ENCODE data around the gene THSD7A.

The THSD7A gene

GRCh38 chr7:11786186-11786585 lies 45.8 kb downstream of the THSD7A start:
- Histone ChIP-seq H3K4me1 (no peaks in the 10 kb centered on the region), H2AFZ (no peak overlapping the region), H3K36me3 (ENCODE audit: control insufficient read depth, insufficient read depth, low read length) (no peaks in the 10 kb centered on the region), H3K79me2 (peaks cover 2% of the 10 kb centered on the region), H3K27ac (no peak overlapping the region), H3K9me3 (ENCODE audit: control insufficient read depth, low read length) (no peaks in the 10 kb centered on the region), H3K9ac (no peak overlapping the region), H3K4me2 (ENCODE audit: low read length) (no peak overlapping the region), H3K4me3 (ENCODE audit: low read depth, low read length) (no peak overlapping the region), H3K27me3 (ENCODE audit: control insufficient read depth, insufficient read depth, low read length) (no peaks in the 10 kb centered on the region)
- TF ChIP-seq, protein P1, sequence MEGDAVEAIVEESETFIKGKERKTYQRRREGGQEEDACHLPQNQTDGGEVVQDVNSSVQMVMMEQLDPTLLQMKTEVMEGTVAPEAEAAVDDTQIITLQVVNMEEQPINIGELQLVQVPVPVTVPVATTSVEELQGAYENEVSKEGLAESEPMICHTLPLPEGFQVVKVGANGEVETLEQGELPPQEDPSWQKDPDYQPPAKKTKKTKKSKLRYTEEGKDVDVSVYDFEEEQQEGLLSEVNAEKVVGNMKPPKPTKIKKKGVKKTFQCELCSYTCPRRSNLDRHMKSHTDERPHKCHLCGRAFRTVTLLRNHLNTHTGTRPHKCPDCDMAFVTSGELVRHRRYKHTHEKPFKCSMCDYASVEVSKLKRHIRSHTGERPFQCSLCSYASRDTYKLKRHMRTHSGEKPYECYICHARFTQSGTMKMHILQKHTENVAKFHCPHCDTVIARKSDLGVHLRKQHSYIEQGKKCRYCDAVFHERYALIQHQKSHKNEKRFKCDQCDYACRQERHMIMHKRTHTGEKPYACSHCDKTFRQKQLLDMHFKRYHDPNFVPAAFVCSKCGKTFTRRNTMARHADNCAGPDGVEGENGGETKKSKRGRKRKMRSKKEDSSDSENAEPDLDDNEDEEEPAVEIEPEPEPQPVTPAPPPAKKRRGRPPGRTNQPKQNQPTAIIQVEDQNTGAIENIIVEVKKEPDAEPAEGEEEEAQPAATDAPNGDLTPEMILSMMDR (IDR thresholded peaks at IDR 0.05): no peak

DNA sequence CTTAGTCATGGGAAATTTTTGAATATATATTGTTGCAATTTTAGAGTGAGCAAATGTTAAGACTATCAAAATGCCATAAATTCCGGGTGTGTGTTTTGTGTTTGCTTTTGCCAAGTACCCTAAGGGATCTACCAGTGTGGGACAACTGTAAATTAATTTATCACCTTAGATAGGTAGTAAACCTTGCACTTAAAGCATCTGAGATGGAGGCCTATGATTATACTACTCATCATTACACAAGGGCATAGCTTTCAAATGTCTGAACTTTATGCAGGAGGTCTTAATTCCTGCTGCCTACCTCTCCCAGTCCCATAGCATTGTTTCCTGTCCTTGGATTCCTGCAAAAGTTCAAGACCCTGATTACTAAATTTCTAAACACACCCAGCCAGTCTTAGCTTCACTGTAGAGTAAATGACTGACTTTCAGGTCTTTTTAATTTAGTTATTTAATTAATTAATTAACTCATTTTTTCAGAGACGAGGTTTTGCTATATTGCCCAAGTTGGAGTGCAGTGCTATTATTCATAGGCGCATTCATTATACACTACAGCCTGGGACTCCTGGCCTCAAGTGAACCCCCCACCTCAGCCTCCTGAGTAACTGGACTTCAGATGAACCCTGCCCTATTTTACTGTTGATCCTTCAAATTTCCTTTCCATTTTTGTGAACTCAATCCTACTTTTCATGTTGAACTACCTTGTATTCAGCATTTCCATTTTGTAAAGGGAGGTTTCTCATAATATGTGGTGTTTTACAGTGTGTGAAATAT lies 47.0 kb downstream of the THSD7A start:
- Histone ChIP-seq H3K79me2 (peaks cover 2% of the 10 kb centered on the region), H2AFZ (no peak overlapping the region), H3K4me1 (peaks cover 2% of the 10 kb centered on the region), H3K36me3 (ENCODE audit: control insufficient read depth, insufficient read depth, low read length) (no peaks in the 10 kb centered on the region), H3K9me3 (ENCODE audit: control insufficient read depth, low read length) (no peaks in the 10 kb centered on the region), H3K27ac (no peak overlapping the region), H3K9ac (no peak overlapping the region), H3K4me2 (ENCODE audit: low read length) (no peak overlapping the region), H3K27me3 (ENCODE audit: control insufficient read depth, insufficient read depth, low read length) (no peaks in the 10 kb centered on the region), H3K4me3 (ENCODE audit: low read depth, low read length) (no peak overlapping the region)
- TF ChIP-seq, protein P1 (IDR thresholded peaks at IDR 0.05): no peak

GRCh38 chr7:11779864-11780674 lies 51.9 kb downstream of the THSD7A start:
- no peak overlapping the region for H3K9ac ChIP-seq
- TF ChIP-seq, protein P1 (IDR thresholded peaks at IDR 0.05): no peak
- no peaks in the 10 kb centered on the region for H3K79me2 ChIP-seq
- H2AFZ ChIP-seq: no peak overlapping the region
- H3K27ac ChIP-seq: no peak overlapping the region
- H3K9me3 ChIP-seq (ENCODE audit: control insufficient read depth, low read length): no peaks in the 10 kb centered on the region
- no peak overlapping the region for H3K4me2 ChIP-seq (ENCODE audit: low read length)
- H3K27me3 ChIP-seq (ENCODE audit: control insufficient read depth, insufficient read depth, low read length): no peaks in the 10 kb centered on the region
- H3K4me3 ChIP-seq (ENCODE audit: low read depth, low read length): no peak overlapping the region
- H3K36me3 ChIP-seq (ENCODE audit: control insufficient read depth, insufficient read depth, low read length): no peaks in the 10 kb centered on the region
- peaks cover 2% of the 10 kb centered on the region for H3K4me1 ChIP-seq

- Histone ChIP-seq H3K4me1 (peaks cover 2% of the 10 kb centered on the region), H3K36me3 (ENCODE audit: control insufficient read depth, insufficient read depth, low read length) (no peaks in the 10 kb centered on the region), H3K27ac (no peak overlapping the region), H3K9ac (no peak overlapping the region), H3K27me3 (ENCODE audit: control insufficient read depth, insufficient read depth, low read length) (no peaks in the 10 kb centered on the region), H3K4me3 (ENCODE audit: low read depth, low read length) (no peak overlapping the region), H3K9me3 (ENCODE audit: control insufficient read depth, low read length) (no peaks in the 10 kb centered on the region), H3K79me2 (peaks cover 5% of the 10 kb centered on the region), H2AFZ (peak overlapping the region; percentile 2), H3K4me2 (ENCODE audit: low read length) (no peak overlapping the region)
- TF ChIP-seq, protein P1 (IDR thresholded peaks at IDR 0.05): no peak
Measured at GRCh38 chr7:11776039-11776438, 56.0 kb downstream of the THSD7A start.

Data from parathyroid adenoma (tissue), 2 donors.